Stimulated activated CD8-positive, alpha-beta memory T cell treated with anti-CD3 and anti-CD28 coated beads, Interleukin-7, amount 100 ng/mL, for 4 hours (primary cell): Measurements from ENCODE around the gene SLC16A6.
"Not testable (repeated sequence)": the region's sequence is repeated elsewhere in the genome, so short reads cannot be mapped to it uniquely, and the experiment has no call there.

Experiments
- DNase-seq, 2 donors: peaks; one replicate each; pipeline ENCODE4 v3.0.0-alpha.2; 2020; ENCODE audit warnings: low read depth in 2 of 2

SLC16A6 gene

DNA sequence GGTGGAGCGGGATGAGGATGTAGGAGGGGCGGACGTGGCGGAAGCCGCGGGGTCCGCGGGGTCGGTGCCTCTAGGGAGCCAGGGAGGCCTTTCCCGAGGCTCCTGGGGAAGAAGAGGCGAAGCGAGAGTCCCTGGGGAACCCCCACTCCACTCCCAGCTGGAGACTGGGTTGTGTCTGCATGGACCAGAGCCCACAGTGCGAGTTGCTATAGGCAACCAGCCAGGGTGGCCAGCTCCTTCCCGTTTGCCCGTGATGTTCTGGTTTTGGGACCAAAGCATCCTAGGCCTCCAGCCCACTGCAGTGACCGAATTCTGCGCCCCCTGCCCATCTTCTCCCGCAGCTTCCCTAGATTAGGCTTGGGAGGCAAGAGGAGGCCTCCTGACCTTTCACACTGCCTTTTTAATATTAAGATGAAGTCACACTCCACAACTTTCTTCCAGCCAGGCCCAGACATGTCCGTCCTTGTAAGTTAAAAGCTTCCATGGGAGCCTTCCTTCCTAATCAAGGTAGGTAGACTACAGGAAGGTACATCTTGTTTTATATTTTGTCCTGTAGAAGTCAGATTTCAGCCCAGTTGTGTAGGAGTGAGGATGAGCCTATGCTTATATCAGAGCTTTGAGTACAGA lies 42.6 kb downstream of the SLC16A6 start:
- no peak for DNase-seq

DNA sequence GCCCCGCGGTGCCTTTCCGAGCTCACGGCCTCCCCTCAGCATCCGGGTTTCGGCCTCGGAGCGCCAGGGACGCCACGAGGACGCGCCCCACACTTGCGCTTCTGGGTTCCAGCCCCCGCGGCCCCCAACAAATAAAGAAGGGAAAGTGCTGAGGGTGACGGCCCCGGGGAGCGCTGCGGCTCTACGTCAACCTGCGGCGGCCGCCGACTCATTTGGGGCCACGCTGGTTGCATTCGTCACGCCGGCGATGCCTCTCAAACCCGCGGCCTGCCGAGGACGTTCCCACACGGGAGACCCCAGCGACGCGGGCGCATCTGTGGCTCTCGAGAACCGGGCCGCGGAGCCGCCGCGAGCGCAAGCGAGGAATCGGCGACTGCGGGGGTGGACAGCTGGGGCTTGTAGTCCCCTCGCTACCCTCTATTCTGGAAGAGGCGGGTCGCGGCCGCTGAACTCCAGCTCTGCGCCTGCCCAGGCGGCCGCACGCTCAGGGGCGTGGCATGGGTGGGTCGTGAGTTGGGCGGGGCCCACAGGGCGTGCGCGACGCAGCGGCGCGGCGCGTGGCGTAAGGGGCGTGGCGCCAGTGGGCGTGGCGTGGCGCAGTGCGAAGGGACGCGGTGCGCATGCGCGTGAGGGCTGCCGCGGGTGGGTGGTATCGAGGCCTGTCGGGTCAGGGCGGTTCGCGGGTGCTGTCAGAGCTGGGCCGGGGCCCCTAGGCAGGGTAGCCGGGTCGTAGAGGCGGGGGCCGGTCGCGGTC lies 43.3 kb downstream of the SLC16A6 start, which contains the start of gene AMZ2:
Gene AMZ2 (plus strand): TSS at position 599 of the 754 bp plus-strand sequence. CDS start 2,145 bp downstream, outside the sequence.
- peak; percentile 89 to 96 for DNase-seq

DNA sequence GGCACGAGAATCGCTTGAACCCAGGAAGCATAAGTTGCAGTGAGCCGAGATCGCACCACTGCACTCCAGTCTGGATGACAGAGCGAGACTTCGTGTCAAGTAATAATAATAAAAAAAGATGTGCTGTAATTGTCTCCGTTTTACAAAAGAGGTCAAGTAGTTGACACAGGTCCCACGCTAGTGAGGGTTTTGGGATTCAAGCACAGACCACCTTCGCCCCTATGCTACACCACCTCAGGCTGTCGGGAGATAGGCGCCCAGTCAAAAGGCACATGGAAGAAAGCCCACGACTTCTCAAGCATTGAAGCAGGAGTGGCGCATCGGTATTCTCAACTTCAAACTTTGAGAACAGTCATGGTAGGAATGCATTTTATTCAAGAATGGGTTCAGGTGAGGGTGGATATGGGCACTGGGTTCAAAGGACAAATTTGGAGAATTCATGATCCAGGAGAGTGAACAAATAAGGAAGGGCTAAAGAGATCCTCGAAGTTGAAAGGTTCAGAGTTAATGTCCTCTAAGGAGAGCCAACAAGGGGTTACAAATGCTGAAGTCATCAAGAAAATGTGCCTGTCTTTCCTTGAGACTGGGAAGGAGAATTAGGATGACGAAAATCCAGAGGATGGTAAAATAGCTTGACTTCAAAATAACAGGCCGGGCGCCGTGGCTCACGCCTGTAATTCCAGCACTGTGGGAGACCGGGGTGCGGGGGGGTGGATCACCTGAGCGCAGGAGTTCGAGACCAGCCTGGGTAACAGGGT lies 44.5 kb downstream of the SLC16A6 start:
- DNase-seq: no peak

DNA sequence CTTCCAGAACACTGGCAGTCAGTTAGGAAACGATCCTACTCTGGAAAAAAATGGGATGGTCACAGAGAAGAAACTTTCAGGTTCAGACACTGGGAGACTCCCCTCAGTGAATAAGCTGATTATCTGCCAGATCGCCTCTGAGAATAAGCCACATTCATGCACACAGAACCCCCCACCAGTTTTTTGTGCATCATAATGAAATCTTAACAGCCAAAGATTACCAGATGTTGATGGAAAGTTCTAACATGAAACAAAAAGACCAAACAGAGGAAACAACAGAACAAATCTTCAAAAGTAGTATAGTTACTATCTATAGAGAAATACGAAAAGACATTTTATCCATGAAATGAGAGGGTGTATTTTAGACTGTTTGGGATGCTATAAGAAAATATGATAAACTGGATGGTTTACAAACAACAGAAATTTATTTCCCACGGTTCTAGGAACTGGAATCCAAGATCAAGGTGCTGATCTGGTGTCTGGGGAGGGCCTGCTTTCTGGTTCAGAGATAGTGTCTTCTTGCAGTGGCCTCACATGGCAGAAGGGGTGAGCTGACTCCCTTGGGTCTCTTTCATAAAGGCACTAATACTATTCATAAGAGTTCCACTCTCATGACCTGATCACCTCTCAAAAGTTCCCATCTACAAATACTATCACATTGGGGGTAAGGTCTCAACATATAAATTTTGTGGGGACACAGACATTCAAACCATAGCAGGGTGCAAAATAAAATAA lies 51.1 kb downstream of the SLC16A6 start:
- no peak for DNase-seq

DNA sequence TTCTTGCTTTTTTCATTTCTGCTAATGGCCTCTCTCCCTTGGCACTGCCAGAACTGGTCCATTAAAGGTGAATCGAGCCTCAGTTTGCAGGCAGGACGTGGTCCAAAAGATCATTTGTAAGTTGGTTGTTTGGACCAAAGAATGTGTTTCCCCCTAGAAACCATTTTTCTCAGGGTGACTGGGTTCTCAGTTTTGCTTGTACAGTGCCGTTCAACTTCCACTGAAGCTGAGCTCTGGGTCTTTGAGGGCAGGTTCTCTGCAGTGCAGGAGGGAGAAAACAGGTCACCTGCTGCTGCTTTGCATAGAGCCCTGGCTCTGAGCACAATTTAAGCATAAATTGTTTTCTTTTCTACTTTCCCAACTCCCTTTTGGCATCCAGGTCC lies 52.1 kb downstream of the SLC16A6 start:
- DNase-seq: no peak

DNA sequence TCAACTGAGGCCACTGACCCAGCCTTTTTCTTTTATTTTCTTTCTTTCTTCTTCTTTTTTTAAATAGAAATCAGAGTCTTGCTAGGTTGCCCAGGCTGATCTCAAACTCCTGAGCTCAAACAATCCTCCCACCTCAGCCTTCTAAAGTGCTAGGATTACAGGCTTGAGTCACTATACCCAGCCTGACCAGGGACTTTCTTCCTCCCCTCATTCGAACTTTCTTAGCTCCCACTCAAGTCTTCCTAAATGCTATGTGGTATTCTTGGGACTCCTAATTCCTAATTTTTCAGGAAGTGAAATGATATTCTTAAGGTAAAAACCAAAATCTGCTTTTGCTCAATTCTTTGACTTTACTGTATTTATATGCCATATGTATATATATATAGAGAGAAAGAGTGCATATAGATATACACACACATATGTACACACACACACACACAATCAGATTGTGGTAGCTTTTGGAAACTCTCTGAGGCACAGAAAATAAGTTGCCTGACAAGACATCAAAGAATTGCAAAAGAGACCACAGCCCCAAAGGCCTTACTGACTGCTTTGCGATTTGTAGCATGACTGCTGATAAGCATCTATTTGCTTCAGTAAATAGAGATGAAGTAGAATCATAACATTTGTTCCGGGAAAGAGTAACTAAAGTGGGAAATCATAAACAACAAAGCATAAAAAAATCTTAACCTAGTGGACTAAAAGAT lies 52.6 kb downstream of the SLC16A6 start:
- no peak for DNase-seq

DNA sequence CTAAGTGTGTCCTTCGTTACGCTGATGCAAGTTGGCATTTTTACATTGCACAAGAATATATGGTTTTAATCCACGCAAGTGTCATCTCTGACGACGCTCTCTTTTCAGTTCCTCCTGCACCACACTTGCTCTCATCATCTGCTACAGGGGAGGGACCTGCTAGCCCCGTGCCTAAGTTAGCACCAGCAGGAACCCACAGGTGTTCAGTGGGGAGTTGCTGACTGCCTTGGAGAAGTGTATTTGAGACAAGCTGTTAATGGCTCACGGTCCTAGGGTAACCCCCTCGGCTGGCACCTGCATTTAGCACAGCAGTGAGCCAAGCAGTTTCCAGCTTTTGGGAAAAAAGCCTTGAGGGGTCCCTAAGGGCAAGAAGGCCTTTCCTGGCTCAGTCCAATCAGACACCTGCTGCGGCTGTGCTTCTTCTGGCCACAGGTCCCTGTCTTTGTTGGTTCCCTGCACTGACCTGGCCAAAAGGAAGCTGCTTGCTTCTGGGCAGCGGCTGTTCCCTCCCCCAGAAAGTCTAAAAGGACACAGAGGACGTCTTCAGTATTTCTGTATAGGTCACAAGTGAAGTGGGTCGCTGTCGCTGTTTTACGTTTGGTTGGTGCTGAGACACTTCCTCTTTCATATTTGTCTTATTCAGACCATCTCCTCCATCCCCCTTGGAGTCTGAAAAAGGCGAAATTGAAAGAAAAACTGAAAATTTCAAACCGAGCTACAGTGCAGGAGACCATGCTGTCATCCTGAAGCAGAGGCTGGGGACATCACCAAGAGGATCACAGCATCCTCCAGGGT lies 53.4 kb downstream of the SLC16A6 start:
- not testable (repeated sequence) for DNase-seq

DNA sequence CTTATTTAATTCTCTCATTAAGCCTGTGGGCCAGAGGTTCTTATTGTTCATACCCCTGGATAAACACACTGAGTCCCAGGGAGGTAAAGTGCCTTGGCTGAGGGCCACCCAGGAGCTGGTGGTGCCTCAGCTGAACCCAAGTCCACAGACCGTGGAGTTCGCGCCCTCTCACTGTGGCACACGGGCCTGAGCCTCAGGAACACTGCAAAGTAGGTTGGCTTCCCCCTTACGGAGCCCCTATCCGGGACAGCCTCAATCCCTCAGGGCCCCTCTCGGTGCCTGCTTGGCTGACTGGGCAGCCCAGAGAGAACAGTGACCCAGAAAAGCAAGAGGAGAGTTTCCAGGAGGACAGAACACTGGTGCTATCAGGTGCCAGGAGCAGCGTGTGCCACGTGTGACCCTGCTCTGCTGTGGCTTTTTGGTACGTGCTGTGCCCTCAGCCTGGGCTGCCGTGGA lies 55.6 kb downstream of the SLC16A6 start:
- not testable (repeated sequence) for DNase-seq

DNA sequence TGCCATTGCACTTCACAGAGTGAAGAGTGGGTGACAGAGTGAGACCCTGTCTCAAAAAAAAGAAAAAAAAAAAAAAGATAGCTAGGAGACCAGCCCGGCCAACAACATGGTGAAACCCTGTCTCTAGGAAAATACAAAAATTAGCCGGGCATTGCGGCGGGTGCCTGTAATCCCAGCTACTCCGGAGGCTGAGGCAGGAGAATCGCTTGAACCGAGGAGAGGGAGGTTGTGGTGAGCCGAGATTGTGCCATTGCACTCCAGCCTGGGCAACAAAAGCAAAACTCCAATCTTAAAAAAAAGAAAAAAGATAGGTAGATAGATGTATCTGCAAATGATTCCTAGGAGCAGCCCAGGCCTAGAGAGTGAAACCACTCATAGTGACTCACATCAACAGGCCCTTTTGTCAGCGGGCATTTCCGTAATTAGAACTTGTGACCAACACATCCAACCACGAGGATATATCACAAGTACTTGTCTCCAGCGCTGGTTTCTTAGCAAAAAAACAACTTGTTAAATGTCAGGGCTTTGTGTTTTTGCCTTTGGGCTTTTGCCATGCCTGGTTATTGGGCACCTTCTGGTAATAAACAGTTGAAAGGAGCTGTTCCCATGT lies 56.1 kb downstream of the SLC16A6 start:
- peak in 1 of 2 donors; percentile 58 for DNase-seq

DNA sequence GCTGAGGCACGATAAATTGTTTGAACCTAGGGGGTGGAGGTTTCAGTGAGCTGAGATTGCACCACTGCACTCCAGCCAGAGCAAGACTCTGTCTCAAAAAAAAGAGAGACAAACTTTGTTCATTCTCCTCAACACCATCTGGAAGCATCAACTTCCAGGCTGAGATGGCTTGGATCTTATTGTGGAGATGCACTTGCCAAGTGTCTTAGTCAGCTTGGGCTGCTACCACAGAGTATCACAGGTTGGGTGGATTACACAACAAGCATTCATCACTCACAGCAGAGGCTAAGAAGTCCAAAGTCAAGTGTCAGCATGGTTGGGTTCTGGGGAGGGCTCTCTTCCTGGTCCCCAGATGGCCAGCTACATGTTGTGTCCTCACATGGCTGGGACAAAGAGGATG lies 58.2 kb downstream of the SLC16A6 start:
- DNase-seq: not testable (repeated sequence)

DNA sequence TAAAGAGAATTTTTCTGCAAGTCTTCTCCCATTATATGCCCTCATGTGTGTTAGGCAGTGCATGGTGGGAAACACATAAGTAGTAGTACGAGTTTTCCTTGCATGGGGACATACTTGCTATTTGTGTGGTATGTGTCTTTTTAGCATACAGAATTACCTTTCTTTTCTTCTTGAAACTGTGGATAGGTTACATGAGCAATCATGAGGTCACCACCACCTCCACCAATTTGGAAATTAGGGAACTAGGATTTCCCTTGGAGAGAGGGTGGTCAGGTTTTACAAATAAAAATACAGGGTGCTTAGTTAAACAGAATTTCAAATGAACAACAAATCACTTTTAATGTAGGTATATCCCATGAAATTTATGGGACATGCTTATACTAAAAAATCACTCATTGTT lies 59.4 kb downstream of the SLC16A6 start:
- no peak for DNase-seq

DNA sequence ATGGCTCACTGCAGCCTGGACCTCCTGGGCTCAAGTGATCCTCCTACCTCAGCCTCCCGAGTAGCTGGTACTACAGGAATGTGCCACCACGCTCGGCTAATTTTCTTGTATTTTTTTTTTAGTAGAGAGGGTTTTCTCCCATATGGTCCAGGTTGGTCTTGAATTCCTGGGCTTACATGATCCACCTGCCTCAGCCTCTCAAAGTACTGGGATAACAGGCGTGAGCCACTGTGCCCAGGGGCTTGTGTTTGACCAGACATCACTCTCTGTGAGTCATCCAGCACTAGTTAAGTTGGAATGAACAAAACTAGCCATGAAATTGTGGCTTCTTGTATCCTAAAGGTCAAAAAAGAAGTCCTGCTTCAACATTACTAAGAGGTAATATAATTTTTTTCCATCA lies 59.8 kb downstream of the SLC16A6 start:
- not testable (repeated sequence) for DNase-seq

DNA sequence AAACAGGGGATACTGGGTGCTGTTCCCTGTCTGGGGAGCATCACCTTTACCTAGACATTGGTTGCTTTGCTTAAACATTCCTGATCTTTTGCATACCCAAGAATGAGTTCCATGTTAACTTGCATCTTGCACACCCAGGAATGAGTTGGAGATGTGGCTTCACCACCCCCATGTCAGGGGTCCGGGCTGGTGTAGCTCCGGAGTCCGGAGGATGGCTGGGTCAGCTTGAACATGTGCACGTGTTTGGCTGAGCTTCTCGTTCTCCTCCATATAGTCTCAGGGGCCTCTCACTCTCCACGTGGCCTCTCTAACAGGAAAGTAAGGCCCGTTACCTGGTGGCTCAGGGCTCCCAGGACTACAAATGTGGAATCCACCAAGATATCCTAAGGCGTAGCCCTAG lies 61.3 kb downstream of the SLC16A6 start:
- no peak for DNase-seq

DNA sequence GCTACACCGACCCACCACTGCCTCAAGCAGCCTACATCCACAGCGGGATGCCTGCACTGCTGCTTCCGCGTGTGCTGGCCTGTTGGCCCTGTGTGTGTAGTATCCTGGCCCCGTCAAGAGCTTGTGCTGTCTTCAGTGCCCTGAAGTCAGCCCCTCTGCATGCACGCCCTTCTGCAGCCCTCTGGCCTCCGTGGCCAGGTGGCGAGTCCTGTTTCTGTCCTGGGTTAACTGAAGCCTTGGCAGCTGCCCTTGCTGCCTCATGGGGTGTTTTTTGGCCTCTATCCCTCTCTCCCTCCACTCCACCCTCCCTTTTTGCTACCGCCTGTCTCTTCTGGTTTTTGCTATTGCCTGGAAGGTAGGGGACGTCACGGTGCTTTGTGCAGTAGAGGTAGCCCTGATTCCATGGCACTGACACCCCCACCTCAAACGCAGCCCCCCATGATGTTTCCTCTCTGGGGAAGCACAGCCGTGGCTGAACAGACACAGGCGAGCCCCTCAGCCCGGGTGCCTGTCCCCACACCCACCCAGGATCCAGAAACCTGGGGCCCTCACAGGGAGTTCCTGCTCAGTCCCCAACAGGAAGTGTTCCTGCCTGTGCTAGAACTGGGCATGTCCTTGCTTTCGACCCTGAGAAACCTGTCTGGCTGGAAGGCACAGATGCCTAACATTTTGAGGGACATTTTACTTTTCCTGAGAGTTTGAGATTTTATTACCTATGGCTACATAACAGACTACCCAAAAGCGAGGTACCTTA lies 61.9 kb downstream of the SLC16A6 start:
- no peak for DNase-seq

DNA sequence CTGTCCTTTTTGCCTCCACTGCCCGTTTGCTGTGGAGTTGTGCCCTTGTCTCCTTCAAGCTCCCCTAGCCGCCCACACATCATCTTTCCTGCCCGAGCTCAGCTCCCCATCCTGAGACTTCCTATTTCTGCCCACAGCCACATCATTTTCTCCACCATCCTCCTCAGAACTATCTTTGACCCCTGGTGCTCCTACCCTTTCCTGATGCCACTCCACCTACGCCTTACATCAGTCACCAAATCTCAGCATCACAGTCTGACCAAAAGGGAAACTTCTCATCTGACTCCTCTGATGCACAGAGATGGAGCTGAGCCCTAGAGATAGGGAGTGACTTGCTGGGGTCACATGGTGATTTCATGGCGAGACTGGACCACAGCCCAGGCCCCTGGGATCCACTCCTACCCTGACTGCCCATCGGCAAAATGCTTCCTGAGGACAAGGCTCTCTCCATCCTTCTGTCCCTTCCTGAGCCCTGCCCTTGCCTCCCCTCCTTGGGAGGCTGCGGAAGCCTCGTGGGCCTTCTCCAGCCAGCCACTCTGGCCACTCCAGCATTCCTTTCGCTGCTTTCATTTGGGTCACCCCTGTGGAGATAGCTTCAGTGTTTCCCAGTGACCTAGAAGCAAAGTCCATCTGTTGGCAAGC lies 62.8 kb downstream of the SLC16A6 start:
- not testable (repeated sequence) for DNase-seq

DNA sequence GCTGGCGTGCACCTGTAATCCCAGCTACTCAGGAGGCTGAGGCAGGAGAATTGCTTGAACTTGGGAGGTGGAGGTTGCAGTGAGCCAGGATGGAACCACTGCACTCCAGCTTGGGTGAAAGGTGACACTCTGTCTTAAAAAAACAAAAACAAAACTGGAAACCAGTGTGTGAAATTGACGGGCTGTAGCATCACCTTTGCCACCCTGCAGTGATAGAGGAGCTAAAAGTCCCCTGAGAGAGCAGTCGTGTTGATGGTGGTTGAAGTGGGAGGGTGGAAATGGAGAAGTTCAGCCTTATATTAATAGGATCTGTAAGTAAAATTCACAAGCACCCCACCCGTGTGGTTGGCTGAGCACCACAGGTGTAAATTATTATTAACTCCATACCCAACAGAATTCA lies 65.9 kb downstream of the SLC16A6 start:
- DNase-seq: not testable (repeated sequence)

DNA sequence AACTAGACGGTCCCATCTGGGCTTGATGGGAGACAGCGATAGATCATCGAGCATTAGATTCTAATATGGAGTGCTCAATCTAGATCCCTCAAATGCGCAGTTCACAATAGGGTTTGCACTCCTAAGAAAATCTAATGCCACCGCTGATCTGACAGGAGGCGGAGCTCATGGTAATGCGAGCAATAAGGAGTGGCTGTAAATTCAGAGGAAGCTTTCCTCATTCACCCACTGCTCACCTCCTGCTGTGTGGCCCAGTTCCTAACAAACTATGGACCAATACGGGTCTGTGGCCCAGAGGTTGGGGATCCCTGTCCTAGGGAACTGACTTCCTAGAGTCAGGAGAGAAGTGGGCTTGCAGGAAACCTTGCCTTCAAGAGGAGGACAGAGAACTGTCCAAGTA lies 68.3 kb downstream of the SLC16A6 start:
- no peak for DNase-seq

DNA sequence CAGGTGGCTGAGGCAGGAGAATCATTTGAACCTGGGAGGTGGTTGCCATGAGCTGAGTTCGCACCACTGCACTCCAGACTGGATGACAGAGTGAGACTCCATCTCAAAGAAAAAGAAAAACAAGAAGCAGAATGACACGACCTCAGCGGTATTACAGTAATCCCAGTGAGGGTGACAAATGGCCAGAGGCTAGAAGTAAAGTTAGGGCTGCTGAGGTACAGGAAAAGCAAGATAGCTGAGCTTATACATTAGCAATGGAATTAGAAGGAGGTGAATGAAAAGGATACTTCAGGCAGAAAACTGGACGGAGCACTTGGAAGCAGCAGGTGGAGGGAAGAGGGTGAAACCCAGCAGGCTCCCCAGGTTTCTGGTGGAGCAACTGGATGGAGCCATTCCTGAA lies 69.1 kb downstream of the SLC16A6 start:
- DNase-seq: no peak

DNA sequence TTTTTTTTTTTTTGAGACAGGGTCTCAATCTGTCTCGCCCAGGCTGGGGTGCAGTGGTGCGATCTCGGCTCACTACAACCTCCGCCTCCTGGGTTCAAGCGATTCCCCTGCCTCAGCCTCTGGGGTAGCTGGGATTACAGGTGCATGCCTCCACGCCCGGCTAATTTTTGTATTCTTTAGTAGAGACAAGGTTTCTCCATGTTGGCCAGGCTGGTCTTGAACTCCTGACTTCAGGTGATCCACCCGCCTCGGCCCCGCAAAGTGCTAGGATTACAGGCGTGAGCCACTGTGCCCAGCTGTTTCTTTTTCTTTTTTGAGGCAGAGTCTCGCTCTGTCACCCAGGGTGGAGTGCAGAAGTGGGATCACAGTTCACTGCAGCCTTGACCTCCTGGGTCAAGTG lies 70.1 kb downstream of the SLC16A6 start:
- not testable (repeated sequence) for DNase-seq
